Testis (tissue), 3 donors: ENCODE measurements around the gene SLAMF1. TPM values are rescaled to one million over a fixed set of nuclear protein-coding genes. Genes with fewer than 3 reads are reported as not detected.

Source experiments
- DNase-seq: peaks from one replicate; pipeline ENCODE4 v3.0.0-alpha.2; 2019
- H3K27ac ChIP-seq, 2 donors: fragments of 200-600 bp; sonication (generic); one replicate each; pipeline ENCODE4 v1.5.1; 2019
- H3K27me3 ChIP-seq: fragments of 200-600 bp; sonication (generic); one replicate; pipeline ENCODE4 v1.5.1; 2019
- H3K36me3 ChIP-seq: fragments of 200-600 bp; sonication (generic); one replicate; pipeline ENCODE4 v1.5.1; 2017; ENCODE audit warnings: low read depth; ENCODE audit errors: missing control alignments
- H3K4me1 ChIP-seq: fragments of 200-600 bp; sonication (generic); one replicate; pipeline ENCODE4 v1.5.1; 2019
- H3K4me3 ChIP-seq, 2 donors: fragments of 200-600 bp; sonication (generic); one replicate each; pipeline ENCODE4 v1.5.1; 2017 to 2019
- H3K9me3 ChIP-seq: fragments of 200-600 bp; sonication (generic); one replicate; pipeline ENCODE4 v1.5.1; 2017
- CTCF ChIP-seq, 3 experiments: fragments of 450-650 bp in 2 of 3; fragments of 200-600 bp in 1 of 3; sonication (generic) in 1 of 3; IDR thresholded peaks; one replicate each; pipeline ENCODE4 v1.5.1; 2016 to 2019; ENCODE audit warnings: antibody characterized with exemption in 3 of 3, mild to moderate bottlenecking in 2 of 3, moderate library complexity in 1 of 3
- POLR2A ChIP-seq: fragments of 450-650 bp; IDR thresholded peaks from one replicate; pipeline ENCODE4 v1.6.1; 2017; ENCODE audit warnings: antibody characterized with exemption, mild to moderate bottlenecking, moderate library complexity
- WGBS, 2 donors: methylation state at CpG; one replicate each; pipeline ENCODE4 v1.1.5; 2018; 5-methylcytosine and 5-hydroxymethylcytosine counted together
- intact Hi-C: fragments of 100-400 bp; cut with DNase I; formaldehyde crosslinking; loops from one replicate; pipeline ENCODE4 v1.15.1; 2023; ENCODE audit warnings: low total_unique reads
- polyA plus RNA-seq: library from polyadenylated mRNA; stranded (reverse); fragments of 350-450 nt; fragmentation: Illumina TruSeq; extraction: RNeasy Lipid Tissue Mini Kit (QIAGEN cat#74804); gene quantifications from one replicate; pipeline ENCODE4 v1.2.3, GENCODE V29; 2014; ENCODE audit warnings: low read depth, low replicate concordance; ENCODE audit not compliant: insufficient read depth
- total RNA-seq, 2 donors: library from RNA; depleted of rRNA; stranded (reverse); fragments of >200 nt; gene quantifications; one replicate each; pipeline ENCODE4 v1.2.3, GENCODE V29; 2016

The SLAMF1 gene
- total and polyA plus RNA-seq, 3 donors from 2014 or later: 0.47 to 0.75 (median 0.50) TPM

- Histone ChIP-seq H3K27ac (no peak overlapping the region), H3K36me3 (no peaks in the 10 kb centered on the region), H3K4me1 (no peaks in the 10 kb centered on the region), H3K27me3 (no peaks in the 10 kb centered on the region), H3K4me3 (no peak overlapping the region), H3K9me3 (no peaks in the 10 kb centered on the region)
- intact Hi-C loops: no loop called here
- TF ChIP-seq POLR2A (no peak), CTCF (IDR thresholded peaks at IDR 0.05) (no peak)
- WGBS, 2 donors: 91 to 94% methylated on average over 17 of the region's 17 CpGs
- no peak for DNase-seq
These were observed 12.0 kb downstream of the SLAMF1 start for GRCh38 chr1:160634543-160635491.

GRCh38 chr1:160633330-160633903 is 13.4 kb downstream of the SLAMF1 start:
- 67 to 85% methylated on average over 2 of the region's 2 CpGs for WGBS, 2 donors
- no peak for DNase-seq
- Histone ChIP-seq H3K9me3 (no peaks in the 10 kb centered on the region), H3K27me3 (no peaks in the 10 kb centered on the region), H3K4me3 (no peak overlapping the region), H3K27ac (no peak overlapping the region), H3K36me3 (no peaks in the 10 kb centered on the region), H3K4me1 (no peaks in the 10 kb centered on the region)
- intact Hi-C loops: no loop called here
- TF ChIP-seq POLR2A (no peak), CTCF (IDR thresholded peaks at IDR 0.05) (no peak)

GRCh38 chr1:160631983-160632625 is 14.7 kb downstream of the SLAMF1 start:
- intact Hi-C loops: no loop called here
- DNase-seq: no peak
- no peaks in the 10 kb centered on the region for H3K36me3 ChIP-seq
- H3K4me3 ChIP-seq: no peak overlapping the region
- H3K9me3 ChIP-seq: no peaks in the 10 kb centered on the region
- no peak overlapping the region for H3K27ac ChIP-seq
- no peaks in the 10 kb centered on the region for H3K4me1 ChIP-seq
- WGBS, 2 donors: 91 to 94% methylated on average over 6 of the region's 6 CpGs
- H3K27me3 ChIP-seq: no peaks in the 10 kb centered on the region
- no peak for TF ChIP-seq POLR2A
- no peak for TF ChIP-seq CTCF (IDR thresholded peaks at IDR 0.05)

- no peak for TF ChIP-seq POLR2A
- TF ChIP-seq CTCF (IDR thresholded peaks at IDR 0.05): no peak
- Histone ChIP-seq H3K36me3 (no peaks in the 10 kb centered on the region), H3K27ac (no peak overlapping the region), H3K4me3 (no peak overlapping the region), H3K27me3 (no peaks in the 10 kb centered on the region), H3K4me1 (no peaks in the 10 kb centered on the region), H3K9me3 (no peaks in the 10 kb centered on the region)
- intact Hi-C loops: no loop called here
- WGBS, 2 donors: 75 to 78% methylated on average over 9 of the region's 9 CpGs
- no peak for DNase-seq
These were observed 16.1 kb downstream of the SLAMF1 start for GRCh38 chr1:160630523-160631451.
